H9 (cell line): Measurements from ENCODE around the gene USP22. TPM values are rescaled to one million over a fixed set of nuclear protein-coding genes. Genes with fewer than 3 reads are reported as not detected.

ENCODE experiments used
- DNase-seq: peaks from one replicate; pipeline ENCODE4 v3.0.0-alpha.2; 2017
- H2AFZ ChIP-seq: one replicate; pipeline ENCODE4 v1.6.1; 2013; ENCODE audit warnings: mild to moderate bottlenecking, low read length, control low read depth, moderate library complexity
- H2AK5ac ChIP-seq: 2 replicates; pipeline ENCODE4 v1.6.1; 2013; ENCODE audit warnings: low read length, control low read depth, mixed read lengths; ENCODE audit not compliant: insufficient read length
- H2BK120ac ChIP-seq: one replicate; pipeline ENCODE4 v1.6.1; 2013; ENCODE audit warnings: low read depth, mild to moderate bottlenecking, low read length, control low read depth, inconsistent platforms; ENCODE audit not compliant: poor library complexity, severe bottlenecking
- H2BK12ac ChIP-seq: 2 replicates; pipeline ENCODE4 v1.6.1; 2013; ENCODE audit warnings: low read length, control low read depth, mixed read lengths, low read depth; ENCODE audit not compliant: insufficient read length
- H2BK15ac ChIP-seq: 2 replicates; pipeline ENCODE4 v1.6.1; 2013; ENCODE audit warnings: low read depth, low read length, control low read depth
- H2BK20ac ChIP-seq: one replicate; pipeline ENCODE4 v1.6.1; 2013; ENCODE audit warnings: low read depth, mild to moderate bottlenecking, low read length, control low read depth, inconsistent platforms; ENCODE audit not compliant: poor library complexity, severe bottlenecking
- H2BK5ac ChIP-seq: 2 replicates; pipeline ENCODE4 v1.6.1; 2013; ENCODE audit warnings: low read length, control low read depth, mixed read lengths; ENCODE audit not compliant: insufficient read length
- H3K14ac ChIP-seq: 2 replicates; pipeline ENCODE4 v1.6.1; 2013; ENCODE audit warnings: low read length, control low read depth; ENCODE audit not compliant: insufficient read depth
- H3K18ac ChIP-seq: 2 replicates; pipeline ENCODE4 v1.6.1; 2013; ENCODE audit warnings: low read depth, mild to moderate bottlenecking, mixed read lengths, low read length, control low read depth; ENCODE audit not compliant: insufficient read length
- H3K23ac ChIP-seq: 2 replicates; pipeline ENCODE4 v1.6.1; 2013; ENCODE audit warnings: low read length, control low read depth, mixed read lengths, low read depth; ENCODE audit not compliant: insufficient read length
- H3K23me2 ChIP-seq: 2 replicates; pipeline ENCODE4 v1.6.1; 2013; ENCODE audit warnings: low read depth, mild to moderate bottlenecking, mixed read lengths, low read length, control low read depth; ENCODE audit not compliant: insufficient read length, poor library complexity, severe bottlenecking
- H3K27ac ChIP-seq: 2 replicates; pipeline ENCODE4 v1.5.1; 2013; ENCODE audit warnings: low read length, control low read depth, mixed read lengths, low read depth; ENCODE audit not compliant: insufficient read length
- H3K27me3 ChIP-seq: 2 replicates; pipeline ENCODE4 v1.6.1; 2013; ENCODE audit warnings: low read length, control low read depth, inconsistent platforms; ENCODE audit not compliant: insufficient read depth
- H3K4ac ChIP-seq: 2 replicates; pipeline ENCODE4 v1.6.1; 2013; ENCODE audit warnings: low read depth, mild to moderate bottlenecking, control low read depth, inconsistent platforms, low read length, moderate library complexity
- H3K4me1 ChIP-seq: 2 replicates; pipeline ENCODE4 v1.6.1; 2013; ENCODE audit warnings: low read length, control low read depth, inconsistent platforms; ENCODE audit not compliant: insufficient read depth
- H3K4me2 ChIP-seq: 2 replicates; pipeline ENCODE4 v1.6.1; 2013; ENCODE audit warnings: low read length, control low read depth, mixed read lengths; ENCODE audit not compliant: insufficient read length, insufficient read depth
- H3K56ac ChIP-seq: 2 replicates; pipeline ENCODE4 v1.6.1; 2013; ENCODE audit warnings: low read depth, mild to moderate bottlenecking, mixed read lengths, low read length, control low read depth; ENCODE audit not compliant: insufficient read length
- H3K79me1 ChIP-seq: 2 replicates; pipeline ENCODE4 v1.6.1; 2013; ENCODE audit warnings: low read depth, mild to moderate bottlenecking, moderate library complexity, low read length, control low read depth, inconsistent platforms; ENCODE audit not compliant: insufficient read depth, poor library complexity, severe bottlenecking
- H3K79me2 ChIP-seq: 2 replicates; pipeline ENCODE4 v1.6.1; 2013; ENCODE audit warnings: low read length, control low read depth, inconsistent platforms; ENCODE audit not compliant: insufficient read depth
- H3K9ac ChIP-seq: 2 replicates; pipeline ENCODE4 v1.6.1; 2013; ENCODE audit warnings: low read length, control low read depth, mixed read lengths; ENCODE audit not compliant: insufficient read length; ENCODE audit errors: extremely low read depth
- H3K9me3 ChIP-seq: one replicate; pipeline ENCODE4 v1.6.1; 2013; ENCODE audit warnings: low read depth, low read length, inconsistent platforms; ENCODE audit not compliant: control insufficient read depth
- H3T11ph ChIP-seq: one replicate; pipeline ENCODE4 v1.6.1; 2013; ENCODE audit warnings: mild to moderate bottlenecking, low read length, control low read depth, inconsistent platforms
- H4K20me1 ChIP-seq: one replicate; pipeline ENCODE4 v1.6.1; 2013; ENCODE audit not compliant: control insufficient read depth, insufficient read length, insufficient read depth
- H4K5ac ChIP-seq: 2 replicates; pipeline ENCODE4 v1.6.1; 2013; ENCODE audit warnings: low read depth, mild to moderate bottlenecking, mixed read lengths, low read length, control low read depth; ENCODE audit not compliant: insufficient read length
- H4K8ac ChIP-seq: replicated peaks from 2 replicates; pipeline ENCODE4 v1.6.1; 2013; ENCODE audit warnings: low read length, control low read depth, mixed read lengths, low read depth; ENCODE audit not compliant: insufficient read length
- H4K91ac ChIP-seq: 2 replicates; pipeline ENCODE4 v1.6.1; 2013; ENCODE audit warnings: low read depth, mild to moderate bottlenecking, moderate library complexity, mixed read lengths, low read length, control low read depth; ENCODE audit not compliant: insufficient read length
- H3K27ac Mint-ChIP-seq, 3 experiments: 2 replicates in 2 of 3; 3 replicates in 1 of 3; pipeline ENCODE4 v1.8.0; 2020 to 2021; ENCODE audit warnings: mixed read lengths in 3 of 3, mild to moderate bottlenecking in 1 of 3, moderate library complexity in 1 of 3
- H3K27me3 Mint-ChIP-seq: 2 replicates; pipeline ENCODE4 v1.8.0; 2021; ENCODE audit warnings: low read depth, mild to moderate bottlenecking, moderate library complexity, mixed read lengths
- H3K36me3 Mint-ChIP-seq, 3 experiments: 2 replicates in 2 of 3; 3 replicates in 1 of 3; pipeline ENCODE4 v1.8.0; 2020 to 2021; ENCODE audit warnings: low read depth in 3 of 3, mixed read lengths in 3 of 3; ENCODE audit not compliant: insufficient read depth in 1 of 3
- H3K4me1 Mint-ChIP-seq, 2 experiments: 2 replicates each; pipeline ENCODE4 v1.8.0; 2020; ENCODE audit warnings: mixed read lengths in 2 of 2
- H3K4me3 Mint-ChIP-seq, 2 experiments: 2 replicates in 1 of 2; 3 replicates in 1 of 2; pipeline ENCODE4 v1.8.0; 2020 to 2021; ENCODE audit warnings: mild to moderate bottlenecking in 2 of 2, mixed read lengths in 2 of 2, moderate library complexity in 1 of 2
- H3K9me3 Mint-ChIP-seq, 2 experiments: 2 replicates in 1 of 2; 3 replicates in 1 of 2; pipeline ENCODE4 v1.8.0; 2020; ENCODE audit warnings: mild to moderate bottlenecking in 2 of 2, mixed read lengths in 2 of 2, moderate library complexity in 1 of 2
- WGBS: extraction: QIAGEN DNeasy Blood & Tissue Kit; methylation state at CpG from one replicate; pipeline ENCODE4 v1.1.7; 2013; ENCODE audit warnings: missing lambda C conversion rate, low lambda C conversion rate, mixed read lengths; ENCODE audit not compliant: insufficient read length; ENCODE audit errors: extremely low coverage; 5-methylcytosine and 5-hydroxymethylcytosine counted together
- total RNA-seq: library from RNA; stranded (reverse); gene quantifications from 2 replicates; pipeline ENCODE4 v1.2.1, GENCODE V29; 2021
- TF ChIP-seq, protein P1 (sequence below): fragments of 200-600 bp; sonication (generic); conservative IDR thresholded peaks from 3 replicates; pipeline ENCODE4 v1.8.0; 2021; ENCODE audit warnings: antibody characterized with exemption, mild to moderate bottlenecking

The USP22 gene
- total RNA-seq, 1 experiment from 2014 or later, result 345 TPM

- TF ChIP-seq, protein P1, sequence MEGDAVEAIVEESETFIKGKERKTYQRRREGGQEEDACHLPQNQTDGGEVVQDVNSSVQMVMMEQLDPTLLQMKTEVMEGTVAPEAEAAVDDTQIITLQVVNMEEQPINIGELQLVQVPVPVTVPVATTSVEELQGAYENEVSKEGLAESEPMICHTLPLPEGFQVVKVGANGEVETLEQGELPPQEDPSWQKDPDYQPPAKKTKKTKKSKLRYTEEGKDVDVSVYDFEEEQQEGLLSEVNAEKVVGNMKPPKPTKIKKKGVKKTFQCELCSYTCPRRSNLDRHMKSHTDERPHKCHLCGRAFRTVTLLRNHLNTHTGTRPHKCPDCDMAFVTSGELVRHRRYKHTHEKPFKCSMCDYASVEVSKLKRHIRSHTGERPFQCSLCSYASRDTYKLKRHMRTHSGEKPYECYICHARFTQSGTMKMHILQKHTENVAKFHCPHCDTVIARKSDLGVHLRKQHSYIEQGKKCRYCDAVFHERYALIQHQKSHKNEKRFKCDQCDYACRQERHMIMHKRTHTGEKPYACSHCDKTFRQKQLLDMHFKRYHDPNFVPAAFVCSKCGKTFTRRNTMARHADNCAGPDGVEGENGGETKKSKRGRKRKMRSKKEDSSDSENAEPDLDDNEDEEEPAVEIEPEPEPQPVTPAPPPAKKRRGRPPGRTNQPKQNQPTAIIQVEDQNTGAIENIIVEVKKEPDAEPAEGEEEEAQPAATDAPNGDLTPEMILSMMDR, result no peak
- Histone ChIP-seq H3K23ac (no peak overlapping the region), H3K79me2 (no peaks in the 10 kb centered on the region), H3K23me2 (no peaks in the 10 kb centered on the region), H3K79me1 (no peaks in the 10 kb centered on the region), H2BK20ac (no peak overlapping the region), H2AK5ac (no peak overlapping the region), H3K4me2 (no peak overlapping the region), H3K9me3 (no peaks in the 10 kb centered on the region), H3K4ac (no peak overlapping the region), H4K20me1 (no peaks in the 10 kb centered on the region), H3K9ac (no peak overlapping the region), H2AFZ (no peak overlapping the region), H3K27me3 (no peaks in the 10 kb centered on the region), H3K18ac (no peak overlapping the region), H2BK12ac (no peak overlapping the region), H3K4me1 (no peaks in the 10 kb centered on the region), H4K91ac (no peak overlapping the region), H2BK5ac (no peak overlapping the region), H3K56ac (no peak overlapping the region), H2BK120ac (no peak overlapping the region), H4K8ac (no peak overlapping the region), H3K27ac (no peak overlapping the region), H3K14ac (no peak overlapping the region), H4K5ac (no peak overlapping the region), H2BK15ac (no peak overlapping the region), H3T11ph (no peak overlapping the region)
- WGBS, result no CpG with 5 or more reads among the region's 1 CpG
- H3K4me1 Mint-ChIP-seq, result peaks cover 8 to 11% of the 10 kb centered on the region in 2 experiments
- no peak overlapping the region for H3K4me3 Mint-ChIP-seq
- H3K27ac Mint-ChIP-seq, result no peak overlapping the region
- no peaks in the 10 kb centered on the region for H3K27me3 Mint-ChIP-seq
- H3K36me3 Mint-ChIP-seq, result peaks cover 0 to 6% (median 0%) of the 10 kb centered on the region in 3 experiments; a peak in 2 of 7 replicates
- H3K9me3 Mint-ChIP-seq, result peaks cover 4 to 5% of the 10 kb centered on the region in 2 experiments; a peak in 2 of 5 replicates
- no peak for DNase-seq
Measured at GRCh38 chr17:21089145-21089544, 46.3 kb upstream of the USP22 start.
